Pons (tissue), 1 donor: Measurements from ENCODE around the gene DCC.

Experiments used
- DNase-seq: peaks from one replicate; pipeline ENCODE4 v3.0.0-alpha.2; 2016; ENCODE audit warnings: low spot score

Gene DCC

DNA sequence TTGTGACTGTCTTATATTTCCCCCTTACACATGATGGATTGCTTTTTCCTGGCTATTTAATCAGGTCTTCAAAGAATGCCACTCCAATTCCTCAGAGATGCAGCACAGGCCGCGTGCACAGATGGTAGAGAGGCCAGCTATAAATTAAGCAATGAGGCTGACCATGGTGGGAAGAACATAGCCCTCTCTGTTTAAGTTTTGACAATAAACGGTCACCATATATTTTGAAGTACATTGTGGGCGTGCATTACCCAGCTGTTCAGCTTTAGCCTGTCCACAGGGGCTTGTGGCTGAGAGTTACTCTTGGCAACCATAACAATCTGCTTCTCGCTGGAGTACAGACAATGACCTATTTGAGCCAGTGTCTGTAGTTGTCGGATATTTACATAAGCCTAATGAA lies 730.8 kb downstream of the DCC start:
- DNase-seq: peak; percentile 8

- no peak for DNase-seq
Observed at GRCh38 chr18:53080687-53081086, 740.7 kb downstream of the DCC start.

GRCh38 chr18:53093636-53094035 lies 753.6 kb downstream of the DCC start:
- DNase-seq: peak; percentile 4

DNA sequence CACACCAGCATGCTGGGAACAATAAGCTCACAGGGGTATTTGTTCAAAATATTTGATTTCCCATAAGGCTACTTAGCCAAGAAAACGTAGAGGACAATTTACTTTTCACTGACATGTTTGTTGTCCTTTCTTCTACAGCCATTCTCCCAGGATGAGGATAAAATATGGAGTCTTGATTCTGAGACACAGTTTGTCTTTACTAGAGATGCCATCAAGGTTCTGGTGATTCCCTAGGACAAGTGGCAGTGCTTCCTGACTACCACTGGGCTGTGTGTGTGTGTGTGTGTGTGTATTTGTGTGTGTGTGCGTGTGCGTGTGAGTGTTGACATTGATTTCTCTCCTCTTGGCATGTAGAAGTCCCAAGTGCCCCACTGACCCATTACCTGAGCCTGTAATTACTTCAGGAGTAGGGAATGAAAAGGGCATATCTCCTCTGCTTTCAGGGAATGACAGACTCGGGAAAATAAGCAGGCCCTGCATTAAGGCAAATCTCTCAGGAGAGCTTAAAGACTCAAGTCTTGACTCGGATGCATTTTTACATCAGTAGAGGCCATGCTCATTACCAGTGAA lies 761.6 kb downstream of the DCC start:
- DNase-seq: no peak

DNA sequence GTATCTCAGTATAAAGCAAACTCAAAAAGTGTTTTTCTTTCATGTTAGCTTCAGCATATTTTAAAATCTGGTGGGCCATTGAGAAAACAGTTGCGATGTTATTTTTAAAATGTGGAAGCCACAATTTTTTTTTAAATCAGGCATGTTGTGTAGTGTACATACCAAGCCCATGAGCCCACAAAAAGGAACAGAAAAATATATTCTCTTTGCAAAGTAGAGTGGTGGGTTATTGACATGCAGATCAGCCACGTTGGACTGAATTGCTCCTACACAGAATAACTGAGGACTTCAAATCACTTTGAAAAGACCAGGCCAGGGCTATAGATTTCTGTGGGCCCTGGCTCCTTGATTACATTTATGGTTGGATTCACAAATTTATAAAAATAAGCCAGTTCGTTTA lies 774.4 kb downstream of the DCC start:
- DNase-seq: no peak

GRCh38 chr18:53115876-53116585 lies 776.0 kb downstream of the DCC start:
- peak; percentile 11 for DNase-seq

DNA sequence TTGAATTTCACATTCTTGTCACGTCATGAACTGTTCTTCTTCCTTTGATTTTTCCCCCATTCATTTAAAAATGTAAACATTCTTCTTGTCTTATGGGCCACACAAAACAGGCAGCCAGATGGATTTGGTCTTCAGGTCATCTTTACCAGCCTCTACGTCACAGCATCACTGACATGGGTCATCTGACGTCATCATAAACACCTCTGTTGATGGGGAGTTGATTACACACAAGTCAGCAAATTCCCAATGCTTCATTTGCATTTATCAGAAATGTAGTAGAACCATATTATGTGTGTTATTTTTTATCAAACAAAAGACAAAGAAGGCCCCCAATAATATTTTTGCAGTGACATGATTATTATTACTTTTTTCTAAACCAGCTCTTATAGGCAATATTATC lies 777.9 kb downstream of the DCC start:
- DNase-seq: no peak

DNA sequence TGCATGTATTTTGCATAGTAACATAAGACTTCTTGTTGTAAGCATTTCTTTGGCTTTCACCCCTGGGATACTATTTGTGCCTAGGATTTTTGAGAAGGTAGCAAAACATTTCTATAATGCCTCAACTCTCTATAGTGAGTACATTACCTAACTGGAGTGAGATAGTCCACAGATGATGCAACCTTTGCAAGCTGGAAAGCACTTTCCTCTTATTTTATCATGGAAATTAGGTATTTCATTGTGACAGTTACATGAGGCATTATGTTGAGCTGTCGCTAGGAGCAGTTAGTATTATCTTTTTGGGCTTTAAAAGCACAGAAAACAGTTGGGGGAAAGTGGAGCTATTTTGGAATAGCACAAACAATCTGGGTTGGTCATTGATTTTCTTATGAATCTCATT lies 786.2 kb downstream of the DCC start:
- no peak for DNase-seq

GRCh38 chr18:53131001-53131400 lies 791.0 kb downstream of the DCC start:
- no peak for DNase-seq

- DNase-seq: no peak
Observed at GRCh38 chr18:53134711-53135110, 794.7 kb downstream of the DCC start.

DNA sequence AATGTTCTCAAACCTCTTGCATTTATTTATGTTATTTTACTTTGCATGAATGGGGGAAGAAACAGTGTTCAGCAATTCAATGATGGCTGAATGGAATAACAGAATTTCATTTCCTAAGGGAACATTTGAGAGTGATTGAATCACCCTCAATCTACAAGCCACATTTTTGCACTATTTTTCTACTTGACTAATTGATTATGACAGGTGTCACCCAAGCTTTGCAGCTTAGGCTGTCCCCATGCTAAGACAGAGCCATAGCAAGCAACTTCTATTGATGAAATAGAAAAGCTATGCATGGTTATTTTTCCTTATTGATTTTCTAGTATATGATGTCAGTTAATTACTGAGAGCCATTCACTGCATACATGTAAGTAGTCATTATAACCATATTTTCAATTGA lies 795.7 kb downstream of the DCC start:
- DNase-seq: no peak

DNA sequence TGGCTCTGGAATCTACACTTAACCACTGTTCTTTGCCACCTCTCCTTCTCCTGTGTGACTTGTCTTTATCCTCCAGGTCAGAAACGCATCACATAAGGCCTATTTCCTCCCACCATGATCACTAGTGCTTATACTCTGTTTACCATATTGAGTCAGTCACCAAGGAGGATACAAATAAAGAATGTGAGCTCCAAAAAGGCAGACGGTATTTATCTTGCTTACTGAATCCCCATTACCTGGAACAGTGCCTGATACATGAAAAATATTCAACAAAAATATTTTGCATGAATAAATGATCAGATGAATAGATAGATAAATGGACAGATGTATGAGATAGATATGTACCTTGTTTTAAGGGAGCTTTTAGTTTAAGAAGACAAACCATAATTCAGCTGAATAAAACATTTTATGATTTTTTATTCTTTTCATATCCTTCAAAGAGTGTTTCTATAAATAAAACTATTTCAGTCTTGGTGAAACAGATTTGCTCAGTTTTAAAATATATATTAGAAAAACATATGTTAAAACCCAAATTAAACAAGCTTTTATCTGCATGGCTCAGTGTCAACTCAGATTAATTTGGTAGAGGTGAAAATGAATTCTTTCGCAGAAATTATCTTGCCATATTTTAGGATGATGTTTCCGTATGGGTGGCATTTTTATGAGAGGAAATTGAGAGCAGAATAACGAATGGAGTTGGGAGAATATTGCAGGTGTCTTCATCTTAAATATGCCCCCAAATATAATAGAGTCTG lies 799.9 kb downstream of the DCC start:
- no peak for DNase-seq

GRCh38 chr18:53142005-53142404 lies 802.0 kb downstream of the DCC start:
- DNase-seq: no peak

DNA sequence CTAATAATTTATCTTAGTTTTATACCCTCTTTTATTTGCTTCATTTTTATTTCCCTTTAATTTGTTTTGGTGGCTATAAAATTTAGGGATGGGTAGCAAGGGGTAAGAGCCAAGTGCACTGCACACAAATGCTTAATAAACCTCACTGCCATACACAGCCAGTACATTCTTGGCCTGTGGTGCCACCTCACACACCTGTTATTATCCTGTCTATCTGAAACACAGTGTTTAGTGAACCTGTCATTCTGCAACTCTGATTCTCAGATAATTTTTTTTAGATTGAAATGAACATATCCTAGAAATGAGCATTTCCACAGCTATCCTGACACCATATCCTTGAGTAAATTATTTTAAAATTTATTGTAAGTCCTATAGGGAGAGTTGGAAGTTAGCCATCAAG lies 807.5 kb downstream of the DCC start:
- DNase-seq: no peak

GRCh38 chr18:53148123-53148522 lies 808.1 kb downstream of the DCC start:
- no peak for DNase-seq

DNA sequence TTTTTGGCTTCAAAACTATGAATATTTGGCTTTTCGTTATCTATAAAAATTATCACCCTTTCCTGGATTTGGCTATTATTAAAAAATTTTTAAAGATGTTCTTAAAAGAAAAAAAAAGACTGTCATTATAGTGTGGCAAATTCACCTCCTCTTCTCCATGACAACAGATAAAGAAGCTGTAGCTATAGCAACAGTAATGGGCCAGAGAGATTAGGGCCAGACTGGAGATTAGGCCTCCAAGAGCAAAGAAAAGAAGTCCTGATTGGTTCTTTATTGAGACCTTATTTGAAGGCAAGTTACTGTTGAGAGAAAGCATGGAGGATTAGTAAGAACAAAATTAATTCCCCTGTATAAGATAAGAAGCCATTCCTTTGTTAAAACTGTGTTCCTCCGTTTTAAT lies 812.5 kb downstream of the DCC start:
- DNase-seq: no peak

GRCh38 chr18:53153281-53153680 lies 813.3 kb downstream of the DCC start:
- no peak for DNase-seq

DNA sequence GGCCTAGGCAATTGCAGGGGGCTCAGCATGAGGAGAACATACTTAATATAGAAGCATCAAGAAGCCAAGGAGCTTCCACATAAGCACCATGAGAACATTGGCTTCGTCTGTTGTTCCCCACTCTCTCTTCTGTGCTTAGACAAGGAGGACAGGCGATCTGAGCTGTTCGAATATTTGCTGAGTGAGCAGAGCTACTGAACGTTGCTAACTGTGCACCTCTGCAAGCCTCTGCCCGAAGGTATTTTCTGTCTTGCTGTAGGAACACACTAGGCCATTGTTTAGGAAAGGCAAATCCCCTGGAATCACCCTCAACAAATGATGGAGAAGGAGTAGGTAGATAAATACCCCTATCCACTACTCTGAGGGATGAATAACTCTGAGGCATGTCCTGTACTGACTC lies 813.8 kb downstream of the DCC start:
- DNase-seq: no peak

GRCh38 chr18:53165770-53166169 lies 825.8 kb downstream of the DCC start:
- DNase-seq: no peak

DNA sequence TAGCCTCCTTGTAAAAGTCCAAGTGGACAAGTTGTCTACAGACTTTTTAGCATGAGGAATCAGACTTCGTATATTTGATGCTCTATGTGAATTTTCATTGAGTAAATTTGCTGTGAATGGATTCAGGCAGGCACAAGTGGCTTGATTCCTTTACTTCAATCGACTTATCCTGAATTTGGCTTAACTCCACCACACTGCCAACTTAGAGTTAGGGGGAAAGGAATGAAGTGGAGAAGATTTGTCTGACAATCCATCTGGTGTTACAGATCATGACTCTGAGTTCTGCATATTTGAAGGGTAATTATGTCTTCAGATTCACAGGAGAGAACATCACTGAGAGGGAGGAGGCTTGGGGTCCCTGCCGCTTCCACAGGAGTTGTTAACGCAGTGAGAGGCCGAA lies 829.3 kb downstream of the DCC start:
- no peak for DNase-seq

DNA sequence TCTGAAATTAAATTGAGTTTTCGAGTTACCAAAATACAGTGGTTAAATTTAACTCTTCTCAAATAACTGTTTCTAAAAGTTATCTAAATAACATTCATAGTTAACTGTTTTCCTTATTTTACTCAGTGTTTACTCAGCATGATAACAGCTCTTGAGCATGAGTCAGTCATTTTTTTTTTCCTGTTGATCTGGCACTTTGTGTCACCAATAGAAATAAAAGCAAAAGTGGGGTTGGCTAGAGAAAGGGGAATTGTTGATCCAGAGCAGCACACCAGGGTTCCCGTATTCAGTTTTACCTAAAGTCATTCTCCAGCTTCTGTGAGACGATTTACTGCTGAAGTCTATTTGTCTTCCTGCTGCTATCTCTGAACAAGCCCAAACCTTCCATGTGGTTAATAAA lies 851.6 kb downstream of the DCC start:
- DNase-seq: no peak

DNA sequence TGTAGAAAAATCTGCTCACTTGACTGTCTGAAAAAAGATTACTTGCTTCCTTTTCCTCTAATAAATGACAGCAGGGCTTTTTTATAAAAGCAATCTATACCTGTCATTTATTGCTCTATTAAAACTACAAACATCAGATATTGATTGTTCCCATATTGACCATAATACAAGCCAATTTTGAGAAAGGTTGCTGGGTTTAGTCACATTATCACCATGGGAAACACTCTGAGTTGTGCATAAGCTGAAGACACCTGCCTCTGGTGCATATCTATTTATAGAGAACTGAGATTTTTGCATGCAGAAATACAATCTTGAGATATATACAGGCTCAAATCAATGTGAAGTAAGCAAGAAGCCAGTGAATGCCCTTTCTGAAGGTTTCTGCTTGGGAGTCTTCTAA lies 853.9 kb downstream of the DCC start:
- no peak for DNase-seq

- no peak for DNase-seq
Observed at GRCh38 chr18:53219853-53220252, 879.9 kb downstream of the DCC start.
